MCF 10A (cell line): ENCODE measurements around the gene HORMAD2. TPM values are rescaled to one million over a fixed set of nuclear protein-coding genes. Genes with fewer than 3 reads are reported as not detected.

Source experiments
- BruUV-seq: library from RNA; stranded (reverse); fragments of 400-500 nt; replicated peaks from 2 replicates; lab custom pipeline; 2021; lab: Mats Ljungman, UMichigan
- CTCF ChIA-PET: fragments of 300-600 bp; sonication (Branson Sonifier 250); formaldehyde crosslinking; extraction: SDS; loops from one replicate; lab custom pipeline; 2021; ENCODE audit warnings: antibody characterized with exemption, inconsistent platforms; lab: Yijun Ruan, JAX
- POLR2A ChIA-PET: fragments of 300-600, 350-650 bp; sonication (Branson Sonifier 250); formaldehyde crosslinking; extraction: SDS; loops from one replicate; lab custom pipeline; 2020; ENCODE audit warnings: antibody characterized with exemption, inconsistent platforms; lab: Yijun Ruan, JAX
- DNase-seq: peaks from one replicate; pipeline ENCODE4 v3.0.0-alpha.2; 2018; ENCODE audit not compliant: unreplicated experiment
- H3K27ac Mint-ChIP-seq: one replicate; pipeline ENCODE4 v1.8.0; 2022; ENCODE audit warnings: mild to moderate bottlenecking, low read depth, mixed read lengths; ENCODE audit not compliant: unreplicated experiment
- H3K27me3 Mint-ChIP-seq: one replicate; pipeline ENCODE4 v1.8.0; 2022; ENCODE audit warnings: mixed read lengths; ENCODE audit not compliant: insufficient read depth, unreplicated experiment
- H3K36me3 Mint-ChIP-seq: one replicate; pipeline ENCODE4 v1.8.0; 2022; ENCODE audit warnings: mild to moderate bottlenecking, moderate library complexity, mixed read lengths; ENCODE audit not compliant: insufficient read depth, unreplicated experiment
- H3K4me1 Mint-ChIP-seq: one replicate; pipeline ENCODE4 v1.8.0; 2022; ENCODE audit warnings: mixed read lengths; ENCODE audit not compliant: insufficient read depth, unreplicated experiment
- H3K4me3 Mint-ChIP-seq: one replicate; pipeline ENCODE4 v1.8.0; 2022; ENCODE audit warnings: mild to moderate bottlenecking, moderate library complexity, mixed read lengths; ENCODE audit not compliant: unreplicated experiment
- H3K9me3 Mint-ChIP-seq: one replicate; pipeline ENCODE4 v1.8.0; 2022; ENCODE audit warnings: mixed read lengths; ENCODE audit not compliant: unreplicated experiment
- intact Hi-C: fragments of 100-400 bp; cut with micrococcal nuclease; formaldehyde crosslinking; loops from 2 replicates; pipeline ENCODE4 v1.14.1; 2022
- total RNA-seq: library from RNA; stranded (reverse); gene quantifications from 2 replicates; pipeline ENCODE4 v1.2.3, GENCODE V29; 2022
- TF ChIP-seq, protein P1 (sequence below): fragments of 200-600 bp; IDR thresholded peaks from one replicate; pipeline ENCODE4 v1.8.0; 2022; ENCODE audit warnings: antibody characterized with exemption, mild to moderate bottlenecking; ENCODE audit not compliant: unreplicated experiment

Gene HORMAD2
- total RNA-seq, 1 experiment from 2014 or later: not detected

DNA sequence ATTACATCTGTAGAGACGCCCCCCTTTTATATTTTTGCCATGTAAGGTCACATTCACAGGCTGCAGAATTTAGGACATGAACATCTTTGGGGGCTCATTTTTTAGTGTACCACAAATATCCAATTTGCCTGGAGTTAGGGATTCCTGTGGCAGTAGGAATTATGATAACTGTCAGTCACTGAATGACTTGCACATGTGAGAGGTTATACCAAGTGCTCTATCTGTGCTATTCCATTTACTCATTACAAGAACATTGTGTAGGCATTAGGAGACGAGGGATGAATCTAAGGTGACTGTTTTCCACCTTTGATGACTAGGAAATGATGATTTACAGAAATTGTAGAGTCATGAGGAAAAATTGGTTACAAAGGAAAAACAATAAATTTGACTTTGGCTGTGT, 87.0 kb downstream of the HORMAD2 start:
- ChIA-PET CTCF (no interaction called here), POLR2A (no interaction called here)
- DNase-seq: no peak
- no TSS peak for BruUV-seq
- intact Hi-C loops: no loop called here
- Mint-ChIP-seq H3K27me3 (no peaks in the 10 kb centered on the region), H3K27ac (no peak overlapping the region), H3K4me3 (no peak overlapping the region), H3K4me1 (no peaks in the 10 kb centered on the region), H3K36me3 (no peaks in the 10 kb centered on the region), H3K9me3 (no peaks in the 10 kb centered on the region)
- TF ChIP-seq, protein P1, sequence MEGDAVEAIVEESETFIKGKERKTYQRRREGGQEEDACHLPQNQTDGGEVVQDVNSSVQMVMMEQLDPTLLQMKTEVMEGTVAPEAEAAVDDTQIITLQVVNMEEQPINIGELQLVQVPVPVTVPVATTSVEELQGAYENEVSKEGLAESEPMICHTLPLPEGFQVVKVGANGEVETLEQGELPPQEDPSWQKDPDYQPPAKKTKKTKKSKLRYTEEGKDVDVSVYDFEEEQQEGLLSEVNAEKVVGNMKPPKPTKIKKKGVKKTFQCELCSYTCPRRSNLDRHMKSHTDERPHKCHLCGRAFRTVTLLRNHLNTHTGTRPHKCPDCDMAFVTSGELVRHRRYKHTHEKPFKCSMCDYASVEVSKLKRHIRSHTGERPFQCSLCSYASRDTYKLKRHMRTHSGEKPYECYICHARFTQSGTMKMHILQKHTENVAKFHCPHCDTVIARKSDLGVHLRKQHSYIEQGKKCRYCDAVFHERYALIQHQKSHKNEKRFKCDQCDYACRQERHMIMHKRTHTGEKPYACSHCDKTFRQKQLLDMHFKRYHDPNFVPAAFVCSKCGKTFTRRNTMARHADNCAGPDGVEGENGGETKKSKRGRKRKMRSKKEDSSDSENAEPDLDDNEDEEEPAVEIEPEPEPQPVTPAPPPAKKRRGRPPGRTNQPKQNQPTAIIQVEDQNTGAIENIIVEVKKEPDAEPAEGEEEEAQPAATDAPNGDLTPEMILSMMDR: no peak

DNA sequence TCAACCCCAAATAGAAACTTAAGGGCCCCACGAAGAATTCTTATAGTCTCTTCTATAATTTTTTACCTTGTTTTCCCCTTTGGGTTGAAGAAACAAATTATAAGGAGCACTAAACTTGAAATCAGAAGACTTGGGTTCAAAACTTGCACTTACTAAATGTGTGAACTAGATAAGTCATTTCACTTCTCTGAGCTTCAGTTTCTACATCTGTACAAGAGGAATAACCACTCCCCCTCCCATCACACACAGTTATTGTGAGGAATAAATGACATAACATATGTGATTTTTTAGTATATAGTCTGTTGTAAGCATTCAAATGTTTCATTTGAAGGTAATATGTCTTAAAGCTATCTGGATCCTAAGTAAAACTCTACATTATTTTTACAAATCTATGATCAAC, 87.5 kb downstream of the HORMAD2 start:
- Mint-ChIP-seq H3K27me3 (no peaks in the 10 kb centered on the region), H3K27ac (no peak overlapping the region), H3K4me3 (no peak overlapping the region), H3K9me3 (no peaks in the 10 kb centered on the region), H3K4me1 (no peaks in the 10 kb centered on the region), H3K36me3 (no peaks in the 10 kb centered on the region)
- no TSS peak for BruUV-seq
- intact Hi-C loops: no loop called here
- POLR2A ChIA-PET: no interaction called here
- CTCF ChIA-PET: no interaction called here
- TF ChIP-seq, protein P1: no peak
- DNase-seq: no peak

DNA sequence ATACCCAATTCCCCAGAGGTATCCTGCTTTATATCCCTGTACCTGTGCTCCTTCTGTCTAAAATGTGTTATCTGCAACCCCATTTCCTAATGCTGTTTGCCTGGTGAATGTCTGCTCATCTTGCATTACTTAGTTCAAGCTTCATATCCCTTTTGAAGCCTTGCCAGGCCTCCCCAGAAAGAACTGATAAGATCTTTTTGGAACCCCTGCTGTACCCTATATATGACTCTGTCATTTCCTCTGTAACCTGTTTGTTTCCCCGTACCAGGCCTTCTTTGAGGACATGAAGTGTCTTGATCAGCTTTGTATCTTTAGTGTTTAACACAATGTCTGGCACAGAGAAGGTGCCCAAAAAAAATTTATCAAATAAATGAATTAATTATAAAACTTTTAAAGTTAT, 88.7 kb downstream of the HORMAD2 start:
- no peaks in the 10 kb centered on the region for H3K4me1 Mint-ChIP-seq
- no peaks in the 10 kb centered on the region for H3K36me3 Mint-ChIP-seq
- BruUV-seq: no TSS peak
- no peaks in the 10 kb centered on the region for H3K9me3 Mint-ChIP-seq
- intact Hi-C loops: no loop called here
- no peak for DNase-seq
- POLR2A ChIA-PET: no interaction called here
- H3K27me3 Mint-ChIP-seq: no peaks in the 10 kb centered on the region
- no peak overlapping the region for H3K4me3 Mint-ChIP-seq
- TF ChIP-seq, protein P1: no peak
- no peak overlapping the region for H3K27ac Mint-ChIP-seq
- CTCF ChIA-PET: no interaction called here

DNA sequence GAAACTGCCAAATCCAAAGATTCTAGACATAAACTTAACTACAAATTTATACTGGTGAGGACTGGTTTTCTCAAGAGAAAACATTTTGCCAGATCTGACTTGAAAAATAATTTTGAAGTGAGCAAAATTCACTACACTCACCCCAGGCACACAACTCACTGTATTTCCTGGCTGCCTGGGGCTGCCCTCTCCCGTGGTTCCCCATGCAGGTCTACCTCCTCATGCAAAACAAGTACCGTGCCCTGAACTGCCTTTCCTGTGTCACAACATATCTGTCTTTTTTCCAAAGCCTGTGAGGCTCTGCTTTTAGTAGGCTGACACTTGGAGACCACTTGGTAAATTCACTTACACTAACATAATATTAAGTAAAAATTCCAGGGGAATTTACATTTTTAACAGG, 89.9 kb downstream of the HORMAD2 start:
- CTCF ChIA-PET: no interaction called here
- Mint-ChIP-seq H3K36me3 (no peaks in the 10 kb centered on the region), H3K9me3 (no peaks in the 10 kb centered on the region), H3K27me3 (no peaks in the 10 kb centered on the region), H3K27ac (no peak overlapping the region), H3K4me1 (no peaks in the 10 kb centered on the region), H3K4me3 (no peak overlapping the region)
- no peak for DNase-seq
- intact Hi-C loops: no loop called here
- POLR2A ChIA-PET: no interaction called here
- TF ChIP-seq, protein P1: no peak
- BruUV-seq: no TSS peak
